ENCODE data around the gene GEMIN5. TPM values are rescaled to one million over a fixed set of nuclear protein-coding genes. Genes with fewer than 3 reads are reported as not detected.

GEMIN5 gene
- total RNA-seq, 1 donor, result 23.3 TPM

- no peak overlapping the region for H3K4me3 ChIP-seq (ENCODE audit: low read depth, low read length)
- peak; percentile 31 for DNase-seq (ENCODE audit: low read depth)
- no peak for TF ChIP-seq CTCF (IDR thresholded peaks at IDR 0.05; ENCODE audit: insufficient read depth, low read depth, low read length)
Measured at GRCh38 chr5:154901276-154901675, 36.7 kb downstream of the GEMIN5 start.

GRCh38 chr5:154900066-154900465 is 37.9 kb downstream of the GEMIN5 start:
- no peak overlapping the region for H3K4me3 ChIP-seq (ENCODE audit: low read depth, low read length)
- no peak for TF ChIP-seq CTCF (IDR thresholded peaks at IDR 0.05; ENCODE audit: insufficient read depth, low read depth, low read length)
- peak; percentile 14 for DNase-seq (ENCODE audit: low read depth)

- DNase-seq (ENCODE audit: low read depth), result no peak
- no peak for TF ChIP-seq CTCF (IDR thresholded peaks at IDR 0.05; ENCODE audit: insufficient read depth, low read depth, low read length)
- H3K4me3 ChIP-seq (ENCODE audit: low read depth, low read length), result no peak overlapping the region
Measured at GRCh38 chr5:154899151-154899816, 38.7 kb downstream of the GEMIN5 start.

- H3K4me3 ChIP-seq (ENCODE audit: low read depth, low read length), result no peak overlapping the region
- TF ChIP-seq CTCF (IDR thresholded peaks at IDR 0.05; ENCODE audit: insufficient read depth, low read depth, low read length), result no peak
- DNase-seq (ENCODE audit: low read depth), result no peak
Measured at GRCh38 chr5:154898210-154898609, 39.8 kb downstream of the GEMIN5 start.

GRCh38 chr5:154896562-154897165 is 41.3 kb downstream of the GEMIN5 start:
- DNase-seq (ENCODE audit: low read depth), result no peak
- no peak for TF ChIP-seq CTCF (IDR thresholded peaks at IDR 0.05; ENCODE audit: insufficient read depth, low read depth, low read length)
- H3K4me3 ChIP-seq (ENCODE audit: low read depth, low read length), result no peak overlapping the region

- H3K4me3 ChIP-seq (ENCODE audit: low read depth, low read length), result no peak overlapping the region
- no peak for TF ChIP-seq CTCF (IDR thresholded peaks at IDR 0.05; ENCODE audit: insufficient read depth, low read depth, low read length)
- no peak for DNase-seq (ENCODE audit: low read depth)
Measured at GRCh38 chr5:154895606-154896561, 42.1 kb downstream of the GEMIN5 start.

Data from fibroblast of villous mesenchyme (primary cell).